Measurements from ENCODE around the gene MID1IP1. TPM values are rescaled to one million over a fixed set of nuclear protein-coding genes. Genes with fewer than 3 reads are reported as not detected.

MID1IP1 gene
- total and polyA plus RNA-seq, 2 of the 13 experiments (the other 11 are each of a cell fraction or from before 2014, with no cell fraction given): 35.7 to 36.1 TPM

DNA sequence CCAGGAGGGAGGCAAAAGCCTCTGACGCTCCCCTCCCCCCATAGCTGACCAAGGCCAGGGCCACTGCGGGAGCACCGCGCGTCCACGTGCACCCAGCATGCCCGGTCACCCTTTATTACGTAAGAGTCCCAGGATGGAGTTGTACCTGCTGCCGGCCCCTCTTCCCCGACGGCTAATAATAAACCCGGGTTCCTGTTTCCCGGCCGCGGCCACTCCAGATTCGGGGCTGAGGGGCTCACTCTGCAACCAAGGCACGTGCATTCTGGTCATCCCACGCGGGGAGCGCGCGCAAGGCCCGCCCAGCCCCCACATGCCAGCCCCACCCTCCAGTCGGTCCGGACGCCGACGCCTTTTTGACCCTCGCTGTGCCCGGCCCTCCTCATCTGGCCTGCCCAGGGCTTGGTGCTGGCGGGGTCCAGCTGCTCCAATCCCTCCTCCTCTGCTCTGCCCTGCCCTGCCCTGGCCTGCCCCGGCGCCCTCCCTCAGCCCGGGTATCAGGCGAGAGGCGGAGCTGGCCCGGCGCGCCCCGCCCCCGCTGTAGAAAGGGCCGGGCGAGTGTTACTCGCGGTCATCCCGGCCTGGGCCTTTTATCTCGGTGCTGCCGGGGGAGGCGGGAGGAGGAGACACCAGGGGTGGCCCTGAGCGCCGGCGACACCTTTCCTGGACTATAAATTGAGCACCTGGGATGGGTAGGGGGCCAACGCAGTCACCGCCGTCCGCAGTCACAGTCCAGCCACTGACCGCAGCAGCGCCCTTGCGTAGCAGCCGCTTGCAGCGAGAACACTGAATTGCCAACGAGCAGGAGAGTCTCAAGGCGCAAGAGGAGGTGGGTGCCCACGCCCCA, 2.6 kb downstream of the MID1IP1 start (continued):
- TF ChIP-seq, protein P1, sequence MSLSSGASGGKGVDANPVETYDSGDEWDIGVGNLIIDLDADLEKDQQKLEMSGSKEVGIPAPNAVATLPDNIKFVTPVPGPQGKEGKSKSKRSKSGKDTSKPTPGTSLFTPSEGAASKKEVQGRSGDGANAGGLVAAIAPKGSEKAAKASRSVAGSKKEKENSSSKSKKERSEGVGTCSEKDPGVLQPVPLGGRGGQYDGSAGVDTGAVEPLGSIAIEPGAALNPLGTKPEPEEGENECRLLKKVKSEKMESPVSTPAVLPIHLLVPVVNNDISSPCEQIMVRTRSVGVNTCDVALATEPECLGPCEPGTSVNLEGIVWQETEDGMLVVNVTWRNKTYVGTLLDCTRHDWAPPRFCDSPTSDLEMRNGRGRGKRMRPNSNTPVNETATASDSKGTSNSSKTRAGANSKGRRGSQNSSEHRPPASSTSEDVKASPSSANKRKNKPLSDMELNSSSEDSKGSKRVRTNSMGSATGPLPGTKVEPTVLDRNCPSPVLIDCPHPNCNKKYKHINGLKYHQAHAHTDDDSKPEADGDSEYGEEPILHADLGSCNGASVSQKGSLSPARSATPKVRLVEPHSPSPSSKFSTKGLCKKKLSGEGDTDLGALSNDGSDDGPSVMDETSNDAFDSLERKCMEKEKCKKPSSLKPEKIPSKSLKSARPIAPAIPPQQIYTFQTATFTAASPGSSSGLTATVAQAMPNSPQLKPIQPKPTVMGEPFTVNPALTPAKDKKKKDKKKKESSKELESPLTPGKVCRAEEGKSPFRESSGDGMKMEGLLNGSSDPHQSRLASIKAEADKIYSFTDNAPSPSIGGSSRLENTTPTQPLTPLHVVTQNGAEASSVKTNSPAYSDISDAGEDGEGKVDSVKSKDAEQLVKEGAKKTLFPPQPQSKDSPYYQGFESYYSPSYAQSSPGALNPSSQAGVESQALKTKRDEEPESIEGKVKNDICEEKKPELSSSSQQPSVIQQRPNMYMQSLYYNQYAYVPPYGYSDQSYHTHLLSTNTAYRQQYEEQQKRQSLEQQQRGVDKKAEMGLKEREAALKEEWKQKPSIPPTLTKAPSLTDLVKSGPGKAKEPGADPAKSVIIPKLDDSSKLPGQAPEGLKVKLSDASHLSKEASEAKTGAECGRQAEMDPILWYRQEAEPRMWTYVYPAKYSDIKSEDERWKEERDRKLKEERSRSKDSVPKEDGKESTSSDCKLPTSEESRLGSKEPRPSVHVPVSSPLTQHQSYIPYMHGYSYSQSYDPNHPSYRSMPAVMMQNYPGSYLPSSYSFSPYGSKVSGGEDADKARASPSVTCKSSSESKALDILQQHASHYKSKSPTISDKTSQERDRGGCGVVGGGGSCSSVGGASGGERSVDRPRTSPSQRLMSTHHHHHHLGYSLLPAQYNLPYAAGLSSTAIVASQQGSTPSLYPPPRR (CRISPR knock-in tag; IDR thresholded peaks at IDR 0.05; ENCODE audit: borderline replicate concordance): peak; percentile 62; the same call in 1 of the 2 replicates
- TF ChIP-seq RFX5 (IDR thresholded peaks at IDR 0.05; ENCODE audit: low read depth, low read length): no peak
- no peak for TF ChIP-seq SOX6 (IDR thresholded peaks at IDR 0.05)
- peak; percentile 72 for TF ChIP-seq SOX6 (CRISPR knock-in tag; IDR thresholded peaks at IDR 0.05)
- TF ChIP-seq, protein P2, sequence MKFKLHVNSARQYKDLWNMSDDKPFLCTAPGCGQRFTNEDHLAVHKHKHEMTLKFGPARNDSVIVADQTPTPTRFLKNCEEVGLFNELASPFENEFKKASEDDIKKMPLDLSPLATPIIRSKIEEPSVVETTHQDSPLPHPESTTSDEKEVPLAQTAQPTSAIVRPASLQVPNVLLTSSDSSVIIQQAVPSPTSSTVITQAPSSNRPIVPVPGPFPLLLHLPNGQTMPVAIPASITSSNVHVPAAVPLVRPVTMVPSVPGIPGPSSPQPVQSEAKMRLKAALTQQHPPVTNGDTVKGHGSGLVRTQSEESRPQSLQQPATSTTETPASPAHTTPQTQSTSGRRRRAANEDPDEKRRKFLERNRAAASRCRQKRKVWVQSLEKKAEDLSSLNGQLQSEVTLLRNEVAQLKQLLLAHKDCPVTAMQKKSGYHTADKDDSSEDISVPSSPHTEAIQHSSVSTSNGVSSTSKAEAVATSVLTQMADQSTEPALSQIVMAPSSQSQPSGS (CRISPR knock-in tag; IDR thresholded peaks at IDR 0.05): peak; percentile 58; the same call in 1 of the 2 replicates
- TF ChIP-seq HDAC1 (CRISPR knock-in tag; IDR thresholded peaks at IDR 0.05): peak; percentile 83
- TF ChIP-seq, protein P3, sequence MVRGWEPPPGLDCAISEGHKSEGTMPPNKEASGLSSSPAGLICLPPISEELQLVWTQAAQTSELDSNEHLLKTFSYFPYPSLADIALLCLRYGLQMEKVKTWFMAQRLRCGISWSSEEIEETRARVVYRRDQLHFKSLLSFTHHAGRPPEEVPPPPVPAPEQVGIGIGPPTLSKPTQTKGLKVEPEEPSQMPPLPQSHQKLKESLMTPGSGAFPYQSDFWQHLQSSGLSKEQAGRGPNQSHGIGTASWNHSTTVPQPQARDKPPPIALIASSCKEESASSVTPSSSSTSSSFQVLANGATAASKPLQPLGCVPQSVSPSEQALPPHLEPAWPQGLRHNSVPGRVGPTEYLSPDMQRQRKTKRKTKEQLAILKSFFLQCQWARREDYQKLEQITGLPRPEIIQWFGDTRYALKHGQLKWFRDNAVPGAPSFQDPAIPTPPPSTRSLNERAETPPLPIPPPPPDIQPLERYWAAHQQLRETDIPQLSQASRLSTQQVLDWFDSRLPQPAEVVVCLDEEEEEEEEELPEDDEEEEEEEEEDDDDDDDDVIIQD (CRISPR knock-in tag; IDR thresholded peaks at IDR 0.05; ENCODE audit: low read depth): no peak
- peak; percentile 93 for TF ChIP-seq POLR2AphosphoS5 (IDR thresholded peaks at IDR 0.05; ENCODE audit: low read depth, low read length)
- TF ChIP-seq, protein P4, sequence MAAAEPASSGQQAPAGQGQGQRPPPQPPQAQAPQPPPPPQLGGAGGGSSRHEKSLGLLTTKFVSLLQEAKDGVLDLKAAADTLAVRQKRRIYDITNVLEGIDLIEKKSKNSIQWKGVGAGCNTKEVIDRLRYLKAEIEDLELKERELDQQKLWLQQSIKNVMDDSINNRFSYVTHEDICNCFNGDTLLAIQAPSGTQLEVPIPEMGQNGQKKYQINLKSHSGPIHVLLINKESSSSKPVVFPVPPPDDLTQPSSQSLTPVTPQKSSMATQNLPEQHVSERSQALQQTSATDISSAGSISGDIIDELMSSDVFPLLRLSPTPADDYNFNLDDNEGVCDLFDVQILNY (CRISPR knock-in tag; conservative IDR thresholded peaks at IDR 0.05): 0 out of 2 replicates have a peak, but pooled peaks have one; percentile 12
- TF ChIP-seq, protein P5, sequence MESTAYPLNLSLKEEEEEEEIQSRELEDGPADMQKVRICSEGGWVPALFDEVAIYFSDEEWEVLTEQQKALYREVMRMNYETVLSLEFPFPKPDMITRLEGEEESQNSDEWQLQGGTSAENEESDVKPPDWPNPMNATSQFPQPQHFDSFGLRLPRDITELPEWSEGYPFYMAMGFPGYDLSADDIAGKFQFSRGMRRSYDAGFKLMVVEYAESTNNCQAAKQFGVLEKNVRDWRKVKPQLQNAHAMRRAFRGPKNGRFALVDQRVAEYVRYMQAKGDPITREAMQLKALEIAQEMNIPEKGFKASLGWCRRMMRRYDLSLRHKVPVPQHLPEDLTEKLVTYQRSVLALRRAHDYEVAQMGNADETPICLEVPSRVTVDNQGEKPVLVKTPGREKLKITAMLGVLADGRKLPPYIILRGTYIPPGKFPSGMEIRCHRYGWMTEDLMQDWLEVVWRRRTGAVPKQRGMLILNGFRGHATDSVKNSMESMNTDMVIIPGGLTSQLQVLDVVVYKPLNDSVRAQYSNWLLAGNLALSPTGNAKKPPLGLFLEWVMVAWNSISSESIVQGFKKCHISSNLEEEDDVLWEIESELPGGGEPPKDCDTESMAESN (CRISPR knock-in tag; conservative IDR thresholded peaks at IDR 0.05): no peak; the same call in 1 of the 2 replicates
- peak in 1 of 2 experiments; percentile 75; a peak in 2 of 4 replicates for TF ChIP-seq KLF16 (CRISPR knock-in tag; IDR thresholded peaks at IDR 0.05)
- TF ChIP-seq LCORL (IDR thresholded peaks at IDR 0.05): no peak
- TF ChIP-seq LCORL (CRISPR knock-in tag; IDR thresholded peaks at IDR 0.05): peak; percentile 65
